Measurements from ENCODE around the gene RSRC1. TPM values are rescaled to one million over a fixed set of nuclear protein-coding genes. Genes with fewer than 3 reads are reported as not detected.

RSRC1 gene
- total RNA-seq, 1 experiment from 2014 or later: 35.8 TPM

DNA sequence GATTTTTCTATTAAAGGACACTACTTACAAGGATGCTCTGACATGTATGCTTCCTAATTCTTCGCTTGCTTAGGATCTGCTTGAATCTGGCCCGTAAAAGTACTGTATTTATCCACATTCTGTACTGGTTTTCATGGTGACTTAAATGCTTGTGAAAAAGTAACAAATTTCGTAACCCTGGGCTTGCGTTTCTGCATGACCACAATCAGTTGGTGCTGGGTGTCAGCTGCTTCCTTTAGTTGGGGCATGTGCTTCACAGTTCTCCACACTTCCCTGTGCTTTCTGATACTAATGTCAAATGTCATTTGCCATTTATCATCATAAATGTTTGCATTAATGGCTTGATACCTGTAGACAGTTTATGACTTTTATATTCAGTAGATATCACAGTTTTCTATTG is 242.7 kb downstream of the RSRC1 start:
- no peaks in the 10 kb centered on the region for H3K27me3 Mint-ChIP-seq (ENCODE audit: insufficient read depth, unreplicated experiment)
- no peak overlapping the region for H3K4me3 Mint-ChIP-seq (ENCODE audit: unreplicated experiment)
- TF ChIP-seq, protein P1, sequence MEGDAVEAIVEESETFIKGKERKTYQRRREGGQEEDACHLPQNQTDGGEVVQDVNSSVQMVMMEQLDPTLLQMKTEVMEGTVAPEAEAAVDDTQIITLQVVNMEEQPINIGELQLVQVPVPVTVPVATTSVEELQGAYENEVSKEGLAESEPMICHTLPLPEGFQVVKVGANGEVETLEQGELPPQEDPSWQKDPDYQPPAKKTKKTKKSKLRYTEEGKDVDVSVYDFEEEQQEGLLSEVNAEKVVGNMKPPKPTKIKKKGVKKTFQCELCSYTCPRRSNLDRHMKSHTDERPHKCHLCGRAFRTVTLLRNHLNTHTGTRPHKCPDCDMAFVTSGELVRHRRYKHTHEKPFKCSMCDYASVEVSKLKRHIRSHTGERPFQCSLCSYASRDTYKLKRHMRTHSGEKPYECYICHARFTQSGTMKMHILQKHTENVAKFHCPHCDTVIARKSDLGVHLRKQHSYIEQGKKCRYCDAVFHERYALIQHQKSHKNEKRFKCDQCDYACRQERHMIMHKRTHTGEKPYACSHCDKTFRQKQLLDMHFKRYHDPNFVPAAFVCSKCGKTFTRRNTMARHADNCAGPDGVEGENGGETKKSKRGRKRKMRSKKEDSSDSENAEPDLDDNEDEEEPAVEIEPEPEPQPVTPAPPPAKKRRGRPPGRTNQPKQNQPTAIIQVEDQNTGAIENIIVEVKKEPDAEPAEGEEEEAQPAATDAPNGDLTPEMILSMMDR (IDR thresholded peaks at IDR 0.05; ENCODE audit: unreplicated experiment): no peak
- intact Hi-C loops (cut with micrococcal nuclease): no loop called here
- POLR2A ChIA-PET: no interaction called here
- H3K36me3 Mint-ChIP-seq (ENCODE audit: insufficient read depth, unreplicated experiment): no peaks in the 10 kb centered on the region
- CTCF ChIA-PET: interaction anchor here (0.6 kb wide), 2 partner anchors 10 to 292 kb away, joined by 3 read pairs; partner anchors contain the start of gene GFM1
- BruUV-seq (replicated peaks): no TSS peak
- H3K27ac Mint-ChIP-seq (ENCODE audit: low read depth, unreplicated experiment): no peak overlapping the region
- DNase-seq (ENCODE audit: unreplicated experiment): peak; percentile 18
- peaks cover 6% of the 10 kb centered on the region for H3K4me1 Mint-ChIP-seq (ENCODE audit: insufficient read depth, unreplicated experiment)
- no peaks in the 10 kb centered on the region for H3K9me3 Mint-ChIP-seq (ENCODE audit: unreplicated experiment)

DNA sequence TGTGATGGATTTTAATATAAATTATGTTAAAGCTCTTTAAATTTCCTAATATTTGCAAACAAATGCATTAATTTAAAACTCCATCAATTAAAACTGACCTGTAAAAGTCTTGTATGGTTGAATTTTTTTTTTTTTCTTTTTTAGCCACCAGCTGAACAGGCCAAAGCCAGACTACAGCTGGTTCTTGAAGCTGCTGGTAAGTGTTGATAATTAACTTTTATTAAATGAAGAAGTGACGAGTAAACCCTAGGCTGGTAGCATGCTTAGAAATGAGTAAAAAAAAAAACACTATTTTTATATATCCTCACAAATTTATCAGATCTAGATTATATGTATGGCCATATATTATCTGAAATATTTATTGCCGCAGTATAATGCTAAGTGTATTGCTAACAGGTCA is 244.8 kb downstream of the RSRC1 start:
- no peak overlapping the region for H3K27ac Mint-ChIP-seq (ENCODE audit: low read depth, unreplicated experiment)
- no TSS peak for BruUV-seq (replicated peaks)
- DNase-seq (ENCODE audit: unreplicated experiment): no peak
- H3K36me3 Mint-ChIP-seq (ENCODE audit: insufficient read depth, unreplicated experiment): no peaks in the 10 kb centered on the region
- no peaks in the 10 kb centered on the region for H3K9me3 Mint-ChIP-seq (ENCODE audit: unreplicated experiment)
- H3K27me3 Mint-ChIP-seq (ENCODE audit: insufficient read depth, unreplicated experiment): no peaks in the 10 kb centered on the region
- TF ChIP-seq, protein P1 (IDR thresholded peaks at IDR 0.05; ENCODE audit: unreplicated experiment): no peak
- no peak overlapping the region for H3K4me3 Mint-ChIP-seq (ENCODE audit: unreplicated experiment)
- intact Hi-C loops (cut with micrococcal nuclease): no loop called here
- no peaks in the 10 kb centered on the region for H3K4me1 Mint-ChIP-seq (ENCODE audit: insufficient read depth, unreplicated experiment)
- ChIA-PET POLR2A (interaction anchor here (0.7 to 0.8 kb wide), 2 partner anchors 13 to 36 kb away, joined by 4 to 5 read pairs; no protein-coding TSS in a partner anchor), CTCF (no interaction called here)

DNA sequence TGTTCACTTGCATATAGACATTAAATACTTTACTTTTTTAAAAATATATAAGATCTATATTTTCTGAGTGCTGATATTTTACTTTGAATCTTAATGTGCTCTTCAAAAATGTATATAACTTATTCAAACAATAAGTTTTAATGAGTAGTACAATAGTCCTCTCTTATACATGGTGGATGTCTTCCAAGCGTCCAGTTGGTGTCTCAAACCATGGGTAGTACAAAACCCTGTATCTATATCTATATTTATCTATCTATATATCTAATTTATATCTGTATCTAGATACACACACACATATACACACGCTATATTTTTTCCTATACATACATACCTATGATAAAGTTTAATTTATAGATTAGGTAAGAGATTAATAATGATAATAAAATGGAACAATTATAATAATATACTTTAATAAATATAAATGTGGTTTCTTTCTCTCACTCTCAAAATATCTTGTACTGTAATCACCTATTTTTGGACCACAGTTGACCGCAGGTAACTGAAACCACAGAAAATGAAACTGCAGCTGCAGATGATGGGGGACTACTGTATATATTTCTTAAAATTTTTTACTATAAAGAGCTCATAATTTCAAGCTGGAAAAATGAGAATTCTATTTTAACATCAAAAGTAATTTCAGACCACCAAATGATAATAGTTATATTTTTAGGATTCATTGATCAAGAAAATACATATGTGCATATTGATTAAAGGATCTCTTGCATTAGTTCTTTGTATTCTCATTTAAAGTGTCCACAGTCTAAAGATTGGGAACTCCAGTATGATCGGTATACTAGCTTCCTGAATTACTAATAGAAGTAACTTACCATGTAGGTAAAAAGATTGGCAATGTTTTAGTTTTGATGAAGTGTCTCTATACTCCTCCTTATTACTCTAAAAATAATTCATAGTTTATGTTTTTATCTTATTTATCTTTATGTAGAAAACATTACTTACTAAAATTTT is 246.0 kb downstream of the RSRC1 start:
- no peaks in the 10 kb centered on the region for H3K9me3 Mint-ChIP-seq (ENCODE audit: unreplicated experiment)
- no peak overlapping the region for H3K27ac Mint-ChIP-seq (ENCODE audit: low read depth, unreplicated experiment)
- intact Hi-C loops (cut with micrococcal nuclease): no loop called here
- no peak overlapping the region for H3K4me3 Mint-ChIP-seq (ENCODE audit: unreplicated experiment)
- H3K36me3 Mint-ChIP-seq (ENCODE audit: insufficient read depth, unreplicated experiment): no peaks in the 10 kb centered on the region
- no peaks in the 10 kb centered on the region for H3K4me1 Mint-ChIP-seq (ENCODE audit: insufficient read depth, unreplicated experiment)
- DNase-seq (ENCODE audit: unreplicated experiment): no peak
- TF ChIP-seq, protein P1 (IDR thresholded peaks at IDR 0.05; ENCODE audit: unreplicated experiment): no peak
- H3K27me3 Mint-ChIP-seq (ENCODE audit: insufficient read depth, unreplicated experiment): no peaks in the 10 kb centered on the region
- no TSS peak for BruUV-seq (replicated peaks)
- ChIA-PET POLR2A (no interaction called here), CTCF (no interaction called here)

DNA sequence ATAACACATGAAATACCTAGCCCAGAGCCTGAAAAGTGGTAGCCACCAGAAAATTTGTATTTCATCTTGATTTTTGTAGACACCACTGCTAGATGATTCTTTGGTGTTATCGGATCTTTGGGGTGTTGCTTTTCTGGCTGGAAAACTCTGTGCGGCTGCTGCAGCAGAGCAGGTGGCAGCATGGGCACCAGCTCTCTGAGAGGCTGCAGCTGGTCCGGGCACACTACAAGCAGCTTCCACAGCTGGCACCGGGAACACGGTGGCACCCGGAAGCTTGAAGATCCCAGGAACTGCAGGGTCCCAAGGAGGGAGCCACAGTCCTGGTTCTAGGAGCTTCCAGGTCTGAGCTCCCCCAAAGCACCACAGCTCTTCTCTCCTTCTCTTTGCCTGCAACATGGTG is 249.4 kb downstream of the RSRC1 start:
- no peaks in the 10 kb centered on the region for H3K9me3 Mint-ChIP-seq (ENCODE audit: unreplicated experiment)
- H3K36me3 Mint-ChIP-seq (ENCODE audit: insufficient read depth, unreplicated experiment): no peaks in the 10 kb centered on the region
- no peak overlapping the region for H3K27ac Mint-ChIP-seq (ENCODE audit: low read depth, unreplicated experiment)
- no peak for DNase-seq (ENCODE audit: unreplicated experiment)
- H3K27me3 Mint-ChIP-seq (ENCODE audit: insufficient read depth, unreplicated experiment): no peaks in the 10 kb centered on the region
- ChIA-PET CTCF (interaction anchor here (0.7 to 1.2 kb wide), 3 partner anchors 9 to 169 kb away, joined by 3 to 5 read pairs (median 3); no protein-coding TSS in a partner anchor), POLR2A (no interaction called here)
- H3K4me1 Mint-ChIP-seq (ENCODE audit: insufficient read depth, unreplicated experiment): no peaks in the 10 kb centered on the region
- BruUV-seq (replicated peaks): no TSS peak
- no peak overlapping the region for H3K4me3 Mint-ChIP-seq (ENCODE audit: unreplicated experiment)
- intact Hi-C loops (cut with micrococcal nuclease): no loop called here
- TF ChIP-seq, protein P1 (IDR thresholded peaks at IDR 0.05; ENCODE audit: unreplicated experiment): no peak
